Measurements from ENCODE around the gene SHROOM1. TPM values are rescaled to one million over a fixed set of nuclear protein-coding genes. Genes with fewer than 3 reads are reported as not detected.

Gene SHROOM1
- total and polyA plus RNA-seq, 2 experiments from 2014 or later, result 2.5 to 5.4 TPM

- TF ChIP-seq, protein P1, sequence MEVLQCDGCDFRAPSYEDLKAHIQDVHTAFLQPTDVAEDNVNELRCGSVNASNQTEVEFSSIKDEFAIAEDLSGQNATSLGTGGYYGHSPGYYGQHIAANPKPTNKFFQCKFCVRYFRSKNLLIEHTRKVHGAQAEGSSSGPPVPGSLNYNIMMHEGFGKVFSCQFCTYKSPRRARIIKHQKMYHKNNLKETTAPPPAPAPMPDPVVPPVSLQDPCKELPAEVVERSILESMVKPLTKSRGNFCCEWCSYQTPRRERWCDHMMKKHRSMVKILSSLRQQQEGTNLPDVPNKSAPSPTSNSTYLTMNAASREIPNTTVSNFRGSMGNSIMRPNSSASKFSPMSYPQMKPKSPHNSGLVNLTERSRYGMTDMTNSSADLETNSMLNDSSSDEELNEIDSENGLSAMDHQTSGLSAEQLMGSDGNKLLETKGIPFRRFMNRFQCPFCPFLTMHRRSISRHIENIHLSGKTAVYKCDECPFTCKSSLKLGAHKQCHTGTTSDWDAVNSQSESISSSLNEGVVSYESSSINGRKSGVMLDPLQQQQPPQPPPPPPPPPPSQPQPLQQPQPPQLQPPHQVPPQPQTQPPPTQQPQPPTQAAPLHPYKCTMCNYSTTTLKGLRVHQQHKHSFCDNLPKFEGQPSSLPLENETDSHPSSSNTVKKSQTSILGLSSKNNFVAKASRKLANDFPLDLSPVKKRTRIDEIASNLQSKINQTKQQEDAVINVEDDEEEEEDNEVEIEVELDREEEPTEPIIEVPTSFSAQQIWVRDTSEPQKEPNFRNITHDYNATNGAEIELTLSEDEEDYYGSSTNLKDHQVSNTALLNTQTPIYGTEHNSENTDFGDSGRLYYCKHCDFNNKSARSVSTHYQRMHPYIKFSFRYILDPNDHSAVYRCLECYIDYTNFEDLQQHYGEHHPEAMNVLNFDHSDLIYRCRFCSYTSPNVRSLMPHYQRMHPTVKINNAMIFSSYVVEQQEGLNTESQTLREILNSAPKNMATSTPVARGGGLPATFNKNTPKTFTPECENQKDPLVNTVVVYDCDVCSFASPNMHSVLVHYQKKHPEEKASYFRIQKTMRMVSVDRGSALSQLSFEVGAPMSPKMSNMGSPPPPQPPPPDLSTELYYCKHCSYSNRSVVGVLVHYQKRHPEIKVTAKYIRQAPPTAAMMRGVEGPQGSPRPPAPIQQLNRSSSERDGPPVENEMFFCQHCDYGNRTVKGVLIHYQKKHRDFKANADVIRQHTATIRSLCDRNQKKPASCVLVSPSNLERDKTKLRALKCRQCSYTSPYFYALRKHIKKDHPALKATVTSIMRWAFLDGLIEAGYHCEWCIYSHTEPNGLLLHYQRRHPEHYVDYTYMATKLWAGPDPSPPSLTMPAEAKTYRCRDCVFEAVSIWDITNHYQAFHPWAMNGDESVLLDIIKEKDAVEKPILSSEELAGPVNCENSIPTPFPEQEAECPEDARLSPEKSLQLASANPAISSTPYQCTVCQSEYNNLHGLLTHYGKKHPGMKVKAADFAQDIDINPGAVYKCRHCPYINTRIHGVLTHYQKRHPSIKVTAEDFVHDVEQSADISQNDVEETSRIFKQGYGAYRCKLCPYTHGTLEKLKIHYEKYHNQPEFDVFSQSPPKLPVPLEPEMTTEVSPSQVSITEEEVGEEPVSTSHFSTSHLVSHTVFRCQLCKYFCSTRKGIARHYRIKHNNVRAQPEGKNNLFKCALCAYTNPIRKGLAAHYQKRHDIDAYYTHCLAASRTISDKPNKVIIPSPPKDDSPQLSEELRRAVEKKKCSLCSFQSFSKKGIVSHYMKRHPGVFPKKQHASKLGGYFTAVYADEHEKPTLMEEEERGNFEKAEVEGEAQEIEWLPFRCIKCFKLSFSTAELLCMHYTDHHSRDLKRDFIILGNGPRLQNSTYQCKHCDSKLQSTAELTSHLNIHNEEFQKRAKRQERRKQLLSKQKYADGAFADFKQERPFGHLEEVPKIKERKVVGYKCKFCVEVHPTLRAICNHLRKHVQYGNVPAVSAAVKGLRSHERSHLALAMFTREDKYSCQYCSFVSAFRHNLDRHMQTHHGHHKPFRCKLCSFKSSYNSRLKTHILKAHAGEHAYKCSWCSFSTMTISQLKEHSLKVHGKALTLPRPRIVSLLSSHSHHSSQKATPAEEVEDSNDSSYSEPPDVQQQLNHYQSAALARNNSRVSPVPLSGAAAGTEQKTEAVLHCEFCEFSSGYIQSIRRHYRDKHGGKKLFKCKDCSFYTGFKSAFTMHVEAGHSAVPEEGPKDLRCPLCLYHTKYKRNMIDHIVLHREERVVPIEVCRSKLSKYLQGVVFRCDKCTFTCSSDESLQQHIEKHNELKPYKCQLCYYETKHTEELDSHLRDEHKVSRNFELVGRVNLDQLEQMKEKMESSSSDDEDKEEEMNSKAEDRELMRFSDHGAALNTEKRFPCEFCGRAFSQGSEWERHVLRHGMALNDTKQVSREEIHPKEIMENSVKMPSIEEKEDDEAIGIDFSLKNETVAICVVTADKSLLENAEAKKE (CRISPR knock-in tag; IDR thresholded peaks at IDR 0.05), result no peak
Observed at GRCh38 chr5:132877466-132877865, 47.0 kb upstream of the SHROOM1 start (continued).

DNA sequence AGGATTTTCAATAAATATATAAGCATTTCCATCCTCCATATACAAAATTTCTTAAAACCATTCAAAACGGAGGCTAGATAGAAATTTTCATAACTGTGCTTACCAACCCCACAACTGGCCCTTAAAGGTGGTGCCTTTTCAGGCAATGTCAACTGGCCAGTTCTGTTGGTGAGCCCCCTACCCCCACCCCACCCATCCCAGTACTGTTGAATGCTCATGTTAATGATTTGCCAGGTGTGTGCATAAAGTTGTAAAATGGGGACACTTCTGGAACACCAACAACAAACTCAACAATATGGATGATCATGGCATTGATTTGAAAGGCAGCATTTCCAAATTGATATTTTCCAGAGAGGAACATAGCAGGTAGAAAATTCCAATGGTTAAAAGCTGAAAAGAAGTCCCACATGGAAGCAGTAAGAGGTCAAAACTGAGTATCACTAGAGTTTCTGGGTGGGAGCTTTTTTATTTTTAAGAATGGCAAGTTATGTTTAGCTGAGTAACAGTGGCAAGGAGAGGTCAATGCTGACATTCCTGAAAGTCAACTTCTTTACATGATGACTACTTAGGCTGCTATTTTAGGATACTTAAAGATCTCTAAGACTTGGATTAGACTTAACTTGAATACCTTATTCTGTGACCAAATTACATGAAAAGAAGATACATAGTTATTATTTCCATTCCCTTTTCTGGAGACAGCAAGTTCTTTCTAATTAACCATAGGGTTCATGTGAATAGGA is 45.7 kb upstream of the SHROOM1 start:
- no peak for TF ChIP-seq EZH2phosphoT487 (IDR thresholded peaks at IDR 0.05; ENCODE audit: unreplicated experiment)
- TF ChIP-seq POLR2AphosphoS5 (IDR thresholded peaks at IDR 0.05; ENCODE audit: low read depth), result no peak
- TF ChIP-seq, protein P1 (CRISPR knock-in tag; IDR thresholded peaks at IDR 0.05), result no peak

More for the DNA sequence above, 45.7 kb upstream of the SHROOM1 start:
- H3K9me3 Mint-ChIP-seq, result no peaks in the 10 kb centered on the region
- H3K36me3 ChIP-seq (ENCODE audit: insufficient read depth), result peaks cover 5% of the 10 kb centered on the region; the same call in 1 of the 2 replicates
- no peaks in the 10 kb centered on the region for H3K4me1 Mint-ChIP-seq
- no peak overlapping the region for H2AFZ ChIP-seq
- no peak overlapping the region for H3K4me3 Mint-ChIP-seq
- no peaks in the 10 kb centered on the region for H3K27me3 ChIP-seq (ENCODE audit: insufficient read depth)
- H3K36me3 Mint-ChIP-seq (ENCODE audit: low read depth), result peaks cover 17% of the 10 kb centered on the region
- no peaks in the 10 kb centered on the region; the same call in 1 of the 2 replicates for H4K20me1 ChIP-seq (replicated peaks; ENCODE audit: insufficient read depth)
- DNase-seq (ENCODE audit: low spot score) (no peak), ATAC-seq (no peak)
- H3K27ac Mint-ChIP-seq, result no peak overlapping the region
- H3K4me2 ChIP-seq, result no peak overlapping the region
- no peaks in the 10 kb centered on the region for H3K9me2 ChIP-seq (ENCODE audit: insufficient read depth)
- peaks cover 5% of the 10 kb centered on the region for H3K27me3 Mint-ChIP-seq (ENCODE audit: insufficient read depth, low read depth, poor library complexity)
- no peak overlapping the region for H3K27ac ChIP-seq (ENCODE audit: low read depth)
- peaks cover 2% of the 10 kb centered on the region; the same call in 1 of the 2 replicates for H3F3A ChIP-seq (replicated peaks; ENCODE audit: low read depth)
- no peaks in the 10 kb centered on the region for H3K79me2 ChIP-seq (replicated peaks; ENCODE audit: insufficient read depth)
- H3K4me1 ChIP-seq (ENCODE audit: insufficient read depth), result no peaks in the 10 kb centered on the region
- H3K4me3 ChIP-seq, result no peak overlapping the region
